Measurements from ENCODE around the gene RAB10. TPM values are rescaled to one million over a fixed set of nuclear protein-coding genes. Genes with fewer than 3 reads are reported as not detected.

The RAB10 gene
- total and polyA plus RNA-seq, 4 donors, result 26.6 to 52.2 (median 41.6) TPM

GRCh38 chr2:26089337-26089736 lies 55.5 kb downstream of the RAB10 start:
- TF ChIP-seq FOXA1 (IDR thresholded peaks at IDR 0.05), result no peak
- no peak for TF ChIP-seq YY1 (IDR thresholded peaks at IDR 0.05)
- no peak for TF ChIP-seq EGR1 (IDR thresholded peaks at IDR 0.05; ENCODE audit: low read depth in 2 of 2)
- TF ChIP-seq CTCF (IDR thresholded peaks at IDR 0.05; ENCODE audit: low read depth, low read length, missing input control), result no peak
- TF ChIP-seq HNF4G (IDR thresholded peaks at IDR 0.05), result no peak
- no peak for TF ChIP-seq FOXA2 (IDR thresholded peaks at IDR 0.05)
- no peak for TF ChIP-seq SP1 (IDR thresholded peaks at IDR 0.05)
- TF ChIP-seq GABPA (IDR thresholded peaks at IDR 0.05 in 1 of 2, conservative IDR thresholded peaks at IDR 0.05 in 1 of 2), result no peak
- no peak for TF ChIP-seq RAD21 (IDR thresholded peaks at IDR 0.05)
- TF ChIP-seq RXRA (IDR thresholded peaks at IDR 0.05), result no peak
- TF ChIP-seq, protein P1, sequence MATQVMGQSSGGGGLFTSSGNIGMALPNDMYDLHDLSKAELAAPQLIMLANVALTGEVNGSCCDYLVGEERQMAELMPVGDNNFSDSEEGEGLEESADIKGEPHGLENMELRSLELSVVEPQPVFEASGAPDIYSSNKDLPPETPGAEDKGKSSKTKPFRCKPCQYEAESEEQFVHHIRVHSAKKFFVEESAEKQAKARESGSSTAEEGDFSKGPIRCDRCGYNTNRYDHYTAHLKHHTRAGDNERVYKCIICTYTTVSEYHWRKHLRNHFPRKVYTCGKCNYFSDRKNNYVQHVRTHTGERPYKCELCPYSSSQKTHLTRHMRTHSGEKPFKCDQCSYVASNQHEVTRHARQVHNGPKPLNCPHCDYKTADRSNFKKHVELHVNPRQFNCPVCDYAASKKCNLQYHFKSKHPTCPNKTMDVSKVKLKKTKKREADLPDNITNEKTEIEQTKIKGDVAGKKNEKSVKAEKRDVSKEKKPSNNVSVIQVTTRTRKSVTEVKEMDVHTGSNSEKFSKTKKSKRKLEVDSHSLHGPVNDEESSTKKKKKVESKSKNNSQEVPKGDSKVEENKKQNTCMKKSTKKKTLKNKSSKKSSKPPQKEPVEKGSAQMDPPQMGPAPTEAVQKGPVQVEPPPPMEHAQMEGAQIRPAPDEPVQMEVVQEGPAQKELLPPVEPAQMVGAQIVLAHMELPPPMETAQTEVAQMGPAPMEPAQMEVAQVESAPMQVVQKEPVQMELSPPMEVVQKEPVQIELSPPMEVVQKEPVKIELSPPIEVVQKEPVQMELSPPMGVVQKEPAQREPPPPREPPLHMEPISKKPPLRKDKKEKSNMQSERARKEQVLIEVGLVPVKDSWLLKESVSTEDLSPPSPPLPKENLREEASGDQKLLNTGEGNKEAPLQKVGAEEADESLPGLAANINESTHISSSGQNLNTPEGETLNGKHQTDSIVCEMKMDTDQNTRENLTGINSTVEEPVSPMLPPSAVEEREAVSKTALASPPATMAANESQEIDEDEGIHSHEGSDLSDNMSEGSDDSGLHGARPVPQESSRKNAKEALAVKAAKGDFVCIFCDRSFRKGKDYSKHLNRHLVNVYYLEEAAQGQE (IDR thresholded peaks at IDR 0.05), result no peak
- TF ChIP-seq NR2F2 (IDR thresholded peaks at IDR 0.05), result no peak
- TF ChIP-seq HNF4A (conservative IDR thresholded peaks at IDR 0.05), result no peak
- no peak for TF ChIP-seq JUND (IDR thresholded peaks at IDR 0.05)
- no peak for TF ChIP-seq TAF1 (conservative IDR thresholded peaks at IDR 0.05)
- TF ChIP-seq, protein P2, sequence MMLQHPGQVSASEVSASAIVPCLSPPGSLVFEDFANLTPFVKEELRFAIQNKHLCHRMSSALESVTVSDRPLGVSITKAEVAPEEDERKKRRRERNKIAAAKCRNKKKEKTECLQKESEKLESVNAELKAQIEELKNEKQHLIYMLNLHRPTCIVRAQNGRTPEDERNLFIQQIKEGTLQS (IDR thresholded peaks at IDR 0.05), result no peak
- TF ChIP-seq ZBTB33 (IDR thresholded peaks at IDR 0.05), result no peak
- TF ChIP-seq, protein P3, sequence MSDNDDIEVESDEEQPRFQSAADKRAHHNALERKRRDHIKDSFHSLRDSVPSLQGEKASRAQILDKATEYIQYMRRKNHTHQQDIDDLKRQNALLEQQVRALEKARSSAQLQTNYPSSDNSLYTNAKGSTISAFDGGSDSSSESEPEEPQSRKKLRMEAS (IDR thresholded peaks at IDR 0.05), result no peak
- Histone ChIP-seq H3K27me3 (ENCODE audit: control insufficient read depth in 4 of 4, insufficient read depth in 4 of 4, low read length in 3 of 4) (no peaks in the 10 kb centered on the region), H3K9ac (ENCODE audit: low read depth in 1 of 2, low read length in 2 of 2) (no peak overlapping the region), H3K36me3 (ENCODE audit: control insufficient read depth in 4 of 4, insufficient read depth in 3 of 4, low read depth in 1 of 4, low read length in 3 of 4) (no peaks in the 10 kb centered on the region), H3K9me3 (ENCODE audit: control insufficient read depth in 4 of 4, low read length in 3 of 4) (no peaks in the 10 kb centered on the region), H3K4me1 (ENCODE audit: control insufficient read depth in 4 of 4, insufficient read depth in 4 of 4, low read length in 3 of 4) (peaks cover 0 to 3% (median 0%) of the 10 kb centered on the region in 4 donors), H3K27ac (ENCODE audit: low read depth in 1 of 2, low read length in 2 of 2) (no peak overlapping the region), H3K4me3 (ENCODE audit: low read depth in 1 of 3, low read length in 3 of 3) (no peak overlapping the region)
- no peak for DNase-seq (ENCODE audit: low spot score)
- WGBS, result 99% methylated on average over 2 of the region's 2 CpGs

Data from liver (tissue), 9 donors.